A204.1 (cell line): ENCODE results near the gene CPOX.
A peak's percentile ranks its signal among the peaks of the same experiment; 100 is the strongest.
"Not testable (repeated sequence)": the region's sequence is repeated elsewhere in the genome, so short reads cannot be mapped to it uniquely, and the experiment has no call there.

Source experiments
- FAIRE-seq: peaks from 2 replicates; lab custom pipeline; 2012; peaks lifted over from hg19 to GRCh38; lab: Jason Lieb, UNC

Gene CPOX

GRCh38 chr3:98561727-98562521, 31.5 kb downstream of the CPOX start:
- FAIRE-seq: no peak

- no peak for FAIRE-seq
Measured at GRCh38 chr3:98560911-98561310, 32.5 kb downstream of the CPOX start.

- FAIRE-seq: not testable (repeated sequence)
Measured at GRCh38 chr3:98559769-98560168, 33.6 kb downstream of the CPOX start.

GRCh38 chr3:98558100-98558827, 35.1 kb downstream of the CPOX start:
- FAIRE-seq: no peak

GRCh38 chr3:98557324-98558010, 35.9 kb downstream of the CPOX start:
- no peak for FAIRE-seq

GRCh38 chr3:98556164-98557130, 37.0 kb downstream of the CPOX start:
- FAIRE-seq: no peak

GRCh38 chr3:98555025-98555379, 38.4 kb downstream of the CPOX start:
- no peak for FAIRE-seq

- FAIRE-seq: no peak
Measured at GRCh38 chr3:98554580-98554979, 38.8 kb downstream of the CPOX start.

GRCh38 chr3:98553753-98554152, 39.7 kb downstream of the CPOX start:
- no peak for FAIRE-seq

GRCh38 chr3:98553021-98553563, 40.3 kb downstream of the CPOX start:
- FAIRE-seq: no peak

GRCh38 chr3:98552232-98553020, 41.0 kb downstream of the CPOX start:
- no peak for FAIRE-seq

GRCh38 chr3:98551754-98552153, 41.7 kb downstream of the CPOX start:
- no peak for FAIRE-seq

GRCh38 chr3:98551236-98551635, 42.2 kb downstream of the CPOX start:
- no peak for FAIRE-seq

- no peak for FAIRE-seq
Measured at GRCh38 chr3:98550833-98551232, 42.6 kb downstream of the CPOX start.

GRCh38 chr3:98548544-98548943, 44.9 kb downstream of the CPOX start:
- FAIRE-seq: no peak

- no peak for FAIRE-seq
Measured at GRCh38 chr3:98545940-98546339, 47.5 kb downstream of the CPOX start.

GRCh38 chr3:98542623-98543022, 50.8 kb downstream of the CPOX start:
- FAIRE-seq: no peak

GRCh38 chr3:98541695-98542094, 51.7 kb downstream of the CPOX start:
- no peak for FAIRE-seq

GRCh38 chr3:98540346-98540745, 53.1 kb downstream of the CPOX start:
- FAIRE-seq: no peak

- no peak for FAIRE-seq
Measured at GRCh38 chr3:98536456-98537017, 56.9 kb downstream of the CPOX start.

- peak; percentile 74 for FAIRE-seq
Measured at GRCh38 chr3:98534734-98535133, 58.7 kb downstream of the CPOX start.
